NB4 (cell line): Measurements from ENCODE around the gene LSM10.

ENCODE experiments used
- MYC ChIP-seq: IDR thresholded peaks from 2 replicates; pipeline ENCODE4 v1.6.1; 2011; ENCODE audit warnings: low read depth, low read length
- POLR2A ChIP-seq: IDR thresholded peaks from 2 replicates; pipeline ENCODE4 v1.6.1; 2011; ENCODE audit warnings: mild to moderate bottlenecking; ENCODE audit not compliant: insufficient read length; ENCODE audit errors: extremely low read depth
- TF ChIP-seq, protein P1 (sequence below): IDR thresholded peaks from 2 replicates; pipeline ENCODE4 v1.6.1; 2011; ENCODE audit warnings: low read depth, low read length
- TF ChIP-seq, protein P2 (sequence below): IDR thresholded peaks from one replicate; pipeline ENCODE4 v1.5.1; 2012; ENCODE audit warnings: low read depth, low read length

DNA sequence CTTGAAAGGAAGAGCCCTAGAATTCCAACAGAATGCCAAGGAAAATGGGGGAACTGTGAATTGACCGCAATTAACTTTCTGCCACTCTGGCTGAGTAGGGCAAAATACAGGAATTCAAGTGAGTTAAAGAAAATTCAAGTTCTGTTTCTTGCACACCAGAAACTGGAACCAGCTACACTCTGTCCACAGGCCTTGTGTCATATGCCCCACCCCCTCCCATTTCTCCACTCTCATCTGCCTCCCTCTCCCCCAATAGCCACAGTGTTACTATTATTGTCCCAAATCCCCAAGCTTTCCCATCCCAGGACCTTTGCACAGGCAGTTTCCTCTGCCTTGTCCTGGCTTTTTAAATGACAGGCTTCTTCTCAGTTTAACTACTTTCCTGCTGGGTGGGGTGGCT lies 7.7 kb downstream of the LSM10 start:
- TF ChIP-seq, protein P1, sequence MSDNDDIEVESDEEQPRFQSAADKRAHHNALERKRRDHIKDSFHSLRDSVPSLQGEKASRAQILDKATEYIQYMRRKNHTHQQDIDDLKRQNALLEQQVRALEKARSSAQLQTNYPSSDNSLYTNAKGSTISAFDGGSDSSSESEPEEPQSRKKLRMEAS = no peak
- TF ChIP-seq, protein P2, sequence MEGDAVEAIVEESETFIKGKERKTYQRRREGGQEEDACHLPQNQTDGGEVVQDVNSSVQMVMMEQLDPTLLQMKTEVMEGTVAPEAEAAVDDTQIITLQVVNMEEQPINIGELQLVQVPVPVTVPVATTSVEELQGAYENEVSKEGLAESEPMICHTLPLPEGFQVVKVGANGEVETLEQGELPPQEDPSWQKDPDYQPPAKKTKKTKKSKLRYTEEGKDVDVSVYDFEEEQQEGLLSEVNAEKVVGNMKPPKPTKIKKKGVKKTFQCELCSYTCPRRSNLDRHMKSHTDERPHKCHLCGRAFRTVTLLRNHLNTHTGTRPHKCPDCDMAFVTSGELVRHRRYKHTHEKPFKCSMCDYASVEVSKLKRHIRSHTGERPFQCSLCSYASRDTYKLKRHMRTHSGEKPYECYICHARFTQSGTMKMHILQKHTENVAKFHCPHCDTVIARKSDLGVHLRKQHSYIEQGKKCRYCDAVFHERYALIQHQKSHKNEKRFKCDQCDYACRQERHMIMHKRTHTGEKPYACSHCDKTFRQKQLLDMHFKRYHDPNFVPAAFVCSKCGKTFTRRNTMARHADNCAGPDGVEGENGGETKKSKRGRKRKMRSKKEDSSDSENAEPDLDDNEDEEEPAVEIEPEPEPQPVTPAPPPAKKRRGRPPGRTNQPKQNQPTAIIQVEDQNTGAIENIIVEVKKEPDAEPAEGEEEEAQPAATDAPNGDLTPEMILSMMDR = no peak
- TF ChIP-seq POLR2A (no peak), MYC (no peak)
